ENCODE measurements around the gene IPCEF1. TPM values are rescaled to one million over a fixed set of nuclear protein-coding genes. Genes with fewer than 3 reads are reported as not detected.
"Not testable (repeated sequence)": the region's sequence is repeated elsewhere in the genome, so short reads cannot be mapped to it uniquely, and the experiment has no call there.

Gene IPCEF1
- total RNA-seq, 2 experiments from 2014 or later: 42.9 to 46.4 TPM

DNA sequence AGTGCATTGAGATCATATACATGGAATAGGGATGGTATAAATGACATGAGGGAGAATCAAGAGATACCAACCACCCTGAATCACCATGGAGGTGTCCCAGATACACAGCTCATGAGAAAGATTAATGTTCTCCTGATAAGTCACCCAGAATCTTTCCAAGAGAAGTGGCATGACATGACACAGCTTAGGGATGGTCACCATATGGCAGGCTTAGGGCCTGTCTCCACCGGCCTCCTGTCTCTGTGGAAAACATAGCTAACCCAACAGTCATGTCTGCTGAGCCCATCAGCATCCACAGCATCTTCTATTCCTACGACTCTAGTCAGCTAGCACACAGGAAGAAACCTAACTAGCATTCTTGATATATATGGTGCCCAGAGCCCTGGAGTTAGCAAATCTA, 133.3 kb downstream of the IPCEF1 start:
- peaks cover 40% of the 10 kb centered on the region for H3K4me1 Mint-ChIP-seq
- POLR2A ChIA-PET: interaction anchor here (1.7 kb wide), 1 partner anchor 9 kb away, joined by 7 read pairs; no protein-coding TSS in a partner anchor

DNA sequence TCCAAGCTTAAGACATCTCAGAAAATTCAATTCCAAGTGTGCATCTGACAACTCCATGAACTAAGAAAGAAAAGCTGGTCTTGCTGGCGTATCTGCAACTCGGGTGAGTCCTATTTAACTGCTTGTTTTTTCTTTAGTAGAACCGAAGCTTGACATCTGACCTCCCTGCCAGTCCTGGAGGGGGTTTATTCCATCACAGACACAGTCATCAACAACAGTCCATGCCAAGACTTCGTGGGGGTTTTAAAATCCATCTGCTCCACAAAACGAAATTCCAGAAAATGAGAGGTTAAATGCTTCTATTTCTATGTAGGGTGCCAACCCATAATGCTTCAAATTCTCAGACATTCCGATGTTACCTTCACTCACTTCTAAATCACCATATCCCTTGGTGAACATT, 133.9 kb downstream of the IPCEF1 start:
- no peak overlapping the region for H3K27ac Mint-ChIP-seq
- H3K4me1 Mint-ChIP-seq: peaks cover 44% of the 10 kb centered on the region
- no peak overlapping the region for H3K4me3 Mint-ChIP-seq
- H3K27me3 Mint-ChIP-seq: no peaks in the 10 kb centered on the region
- POLR2A ChIA-PET: interaction anchor here (1.7 kb wide), 1 partner anchor 10 kb away, joined by 7 read pairs; no protein-coding TSS in a partner anchor
- ATAC-seq (ENCODE audit: low read depth): no peak
- H3K36me3 Mint-ChIP-seq: peaks cover 44% of the 10 kb centered on the region
- DNase-seq: no peak
- H3K9me3 Mint-ChIP-seq: no peaks in the 10 kb centered on the region

More for the DNA sequence above, 133.3 kb downstream of the IPCEF1 start:
- Mint-ChIP-seq H3K4me3 (no peak overlapping the region), H3K27me3 (no peaks in the 10 kb centered on the region), H3K36me3 (peaks cover 42% of the 10 kb centered on the region), H3K27ac (no peak overlapping the region), H3K9me3 (no peaks in the 10 kb centered on the region)
- ATAC-seq (ENCODE audit: low read depth) (no peak), DNase-seq (no peak)

DNA sequence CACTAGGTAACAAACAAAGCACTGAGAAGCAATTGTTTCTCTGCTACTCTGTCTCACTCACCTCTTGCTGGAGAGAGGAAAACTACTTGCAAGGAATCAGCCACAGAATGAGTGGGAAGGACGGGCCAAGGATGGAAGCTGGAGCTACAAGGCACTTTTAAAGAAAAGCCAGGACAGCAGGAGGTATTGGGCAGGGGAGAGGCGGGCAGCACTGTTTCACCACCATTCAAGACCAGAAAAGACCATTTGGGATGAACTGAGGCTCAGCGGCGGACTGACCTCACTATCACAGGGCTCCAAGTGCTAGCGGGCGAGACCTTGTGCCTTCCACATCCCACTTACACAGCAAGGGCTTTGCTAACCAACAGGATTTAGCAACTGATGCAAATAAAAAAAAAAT, 137.4 kb downstream of the IPCEF1 start:
- Mint-ChIP-seq H3K27me3 (no peaks in the 10 kb centered on the region), H3K4me3 (no peak overlapping the region), H3K27ac (peak overlapping the region; percentile 8), H3K4me1 (peaks cover 39% of the 10 kb centered on the region), H3K36me3 (peaks cover 50% of the 10 kb centered on the region), H3K9me3 (no peaks in the 10 kb centered on the region)
- POLR2A ChIA-PET: no interaction called here
- ATAC-seq (ENCODE audit: low read depth) (no peak), DNase-seq (no peak)

GRCh38 chr6:154218787-154219186, 137.8 kb downstream of the IPCEF1 start:
- no peaks in the 10 kb centered on the region for H3K9me3 Mint-ChIP-seq
- peaks cover 36% of the 10 kb centered on the region for H3K4me1 Mint-ChIP-seq
- peak overlapping the region; percentile 7 for H3K4me3 Mint-ChIP-seq
- POLR2A ChIA-PET: no interaction called here
- no peak for DNase-seq
- H3K27ac Mint-ChIP-seq: peak overlapping the region; percentile 8
- no peak for ATAC-seq (ENCODE audit: low read depth)
- peaks cover 50% of the 10 kb centered on the region for H3K36me3 Mint-ChIP-seq
- no peaks in the 10 kb centered on the region for H3K27me3 Mint-ChIP-seq

DNA sequence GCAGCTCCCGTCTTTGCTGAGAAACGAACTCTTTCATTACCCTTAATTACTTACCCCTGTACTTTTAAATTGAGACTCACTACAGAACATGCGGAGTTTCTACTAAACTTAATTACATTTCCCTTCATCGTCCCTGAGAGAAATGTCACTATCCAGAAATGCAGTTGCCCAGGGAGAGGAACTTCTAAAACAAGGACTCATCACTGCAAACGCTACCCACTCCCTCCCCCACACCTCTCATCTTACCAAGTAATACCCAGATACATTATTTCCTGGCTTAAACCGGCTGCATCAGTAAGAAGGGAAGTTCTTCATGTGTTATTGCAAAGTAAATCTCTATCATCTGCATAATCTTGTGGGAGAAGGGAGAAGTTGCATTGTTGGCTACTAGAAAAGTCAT, 138.3 kb downstream of the IPCEF1 start:
- no peaks in the 10 kb centered on the region for H3K9me3 Mint-ChIP-seq
- POLR2A ChIA-PET: interaction anchor here (1.4 kb wide), 1 partner anchor 31 kb away, joined by 3 read pairs; no protein-coding TSS in a partner anchor
- H3K36me3 Mint-ChIP-seq: peaks cover 54% of the 10 kb centered on the region
- H3K4me3 Mint-ChIP-seq: peak overlapping the region; percentile 50
- no peaks in the 10 kb centered on the region for H3K27me3 Mint-ChIP-seq
- H3K4me1 Mint-ChIP-seq: peaks cover 37% of the 10 kb centered on the region
- DNase-seq: no peak
- H3K27ac Mint-ChIP-seq: peak overlapping the region; percentile 39
- ATAC-seq (ENCODE audit: low read depth): no peak

DNA sequence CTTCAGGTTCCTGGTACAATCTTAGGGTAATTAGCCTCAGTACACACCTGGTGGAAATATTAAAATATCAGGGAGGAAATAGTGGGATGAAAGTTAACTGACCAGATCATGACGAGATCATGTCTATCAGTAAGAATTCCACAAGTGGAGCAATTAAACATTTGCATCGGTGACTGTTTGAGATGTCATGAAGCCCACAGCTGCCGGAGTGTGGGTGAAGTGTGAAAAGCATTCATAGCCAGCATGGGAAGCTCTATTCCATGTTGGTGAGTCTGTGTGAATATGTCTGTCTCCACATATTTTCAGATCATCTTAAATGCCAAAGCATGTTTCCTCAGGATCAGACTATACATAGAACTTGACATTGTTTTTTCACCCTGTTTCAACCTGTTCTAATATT, 142.8 kb downstream of the IPCEF1 start:
- POLR2A ChIA-PET: no interaction called here
- Mint-ChIP-seq H3K27ac (no peak overlapping the region), H3K4me3 (no peak overlapping the region), H3K4me1 (peaks cover 14% of the 10 kb centered on the region), H3K9me3 (peaks cover 1% of the 10 kb centered on the region), H3K36me3 (peaks cover 57% of the 10 kb centered on the region), H3K27me3 (no peaks in the 10 kb centered on the region)
- ATAC-seq (ENCODE audit: low read depth) (no peak), DNase-seq (no peak)

- H3K4me3 Mint-ChIP-seq: no peak overlapping the region
- H3K36me3 Mint-ChIP-seq: peaks cover 63% of the 10 kb centered on the region
- H3K27me3 Mint-ChIP-seq: no peaks in the 10 kb centered on the region
- peaks cover 1% of the 10 kb centered on the region for H3K9me3 Mint-ChIP-seq
- peaks cover 2% of the 10 kb centered on the region for H3K4me1 Mint-ChIP-seq
- no peak for DNase-seq
- ATAC-seq (ENCODE audit: low read depth): no peak
- POLR2A ChIA-PET: no interaction called here
- H3K27ac Mint-ChIP-seq: no peak overlapping the region
These were observed 145.9 kb downstream of the IPCEF1 start for GRCh38 chr6:154210678-154211077.

DNA sequence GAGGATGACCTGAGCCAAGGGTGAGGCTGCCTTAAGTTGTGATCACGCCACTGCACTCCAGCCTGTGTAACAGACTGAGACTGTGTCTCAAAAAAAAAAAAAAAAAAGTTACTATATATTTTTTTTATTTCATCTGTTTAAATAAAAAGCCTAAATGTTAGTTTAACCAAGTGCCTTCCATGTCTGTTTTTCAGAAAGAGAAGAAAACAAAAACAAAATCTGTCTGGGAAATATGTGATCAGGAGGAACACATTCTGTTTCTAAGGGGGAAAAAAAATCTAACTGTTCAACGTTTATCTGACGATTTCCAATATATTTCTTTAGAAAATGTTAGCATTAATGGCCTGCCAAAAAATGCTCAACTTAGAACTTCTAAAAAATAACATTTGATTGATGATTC, 147.0 kb downstream of the IPCEF1 start:
- Mint-ChIP-seq H3K4me1 (peaks cover 5% of the 10 kb centered on the region), H3K36me3 (peaks cover 63% of the 10 kb centered on the region), H3K27ac (no peak overlapping the region), H3K4me3 (no peak overlapping the region), H3K9me3 (peaks cover 1% of the 10 kb centered on the region), H3K27me3 (no peaks in the 10 kb centered on the region)
- DNase-seq: no peak
- POLR2A ChIA-PET: interaction anchor here (0.7 kb wide), 1 partner anchor 18 kb away, joined by 4 read pairs; no protein-coding TSS in a partner anchor
- no peak for ATAC-seq (ENCODE audit: low read depth)

GRCh38 chr6:154206996-154207395, 149.6 kb downstream of the IPCEF1 start:
- ATAC-seq (ENCODE audit: low read depth): no peak
- Mint-ChIP-seq H3K4me3 (no peak overlapping the region), H3K4me1 (peaks cover 5% of the 10 kb centered on the region), H3K36me3 (peaks cover 62% of the 10 kb centered on the region), H3K27ac (no peak overlapping the region), H3K27me3 (no peaks in the 10 kb centered on the region), H3K9me3 (peaks cover 1% of the 10 kb centered on the region)
- POLR2A ChIA-PET: no interaction called here
- DNase-seq: no peak

- peaks cover 7% of the 10 kb centered on the region for H3K4me1 Mint-ChIP-seq
- ATAC-seq (ENCODE audit: low read depth): no peak
These were observed 150.5 kb downstream of the IPCEF1 start for GRCh38 chr6:154206141-154206540.

DNA sequence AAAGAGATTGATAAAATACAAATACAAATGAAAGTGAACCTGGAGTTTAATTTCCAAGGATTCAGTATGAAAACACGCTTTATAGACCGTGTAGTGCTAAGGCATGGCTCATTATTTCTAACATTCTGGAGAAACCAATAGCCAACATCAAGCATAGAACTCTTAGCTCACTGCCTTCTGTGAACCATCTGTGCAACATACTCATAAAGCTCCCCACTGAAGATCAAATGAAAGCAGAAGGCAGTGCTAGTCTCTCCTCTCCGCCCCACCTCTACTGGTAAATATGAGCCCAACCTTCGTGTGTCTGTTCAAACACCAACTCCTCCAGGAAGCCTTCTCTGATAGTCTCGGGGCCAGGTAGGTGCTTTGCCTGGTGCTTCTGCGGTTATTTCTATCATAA, 153.6 kb downstream of the IPCEF1 start:
- Mint-ChIP-seq H3K36me3 (peaks cover 72% of the 10 kb centered on the region), H3K27ac (no peak overlapping the region), H3K4me1 (peaks cover 7% of the 10 kb centered on the region), H3K4me3 (no peak overlapping the region), H3K27me3 (no peaks in the 10 kb centered on the region), H3K9me3 (peaks cover 2% of the 10 kb centered on the region)
- POLR2A ChIA-PET: no interaction called here
- DNase-seq (no peak), ATAC-seq (ENCODE audit: low read depth) (no peak)

More at GRCh38 chr6:154206141-154206540, 150.5 kb downstream of the IPCEF1 start:
- Mint-ChIP-seq H3K27ac (no peak overlapping the region), H3K4me3 (no peak overlapping the region), H3K9me3 (peaks cover 3% of the 10 kb centered on the region), H3K36me3 (peaks cover 66% of the 10 kb centered on the region), H3K27me3 (no peaks in the 10 kb centered on the region)
- POLR2A ChIA-PET: no interaction called here
- DNase-seq: no peak

- Mint-ChIP-seq H3K9me3 (peaks cover 2% of the 10 kb centered on the region), H3K27me3 (no peaks in the 10 kb centered on the region), H3K36me3 (peaks cover 67% of the 10 kb centered on the region), H3K27ac (no peak overlapping the region), H3K4me1 (peaks cover 7% of the 10 kb centered on the region), H3K4me3 (no peak overlapping the region)
- ATAC-seq (ENCODE audit: low read depth) (no peak), DNase-seq (no peak)
- POLR2A ChIA-PET: no interaction called here
These were observed 154.3 kb downstream of the IPCEF1 start for GRCh38 chr6:154202339-154202738.

DNA sequence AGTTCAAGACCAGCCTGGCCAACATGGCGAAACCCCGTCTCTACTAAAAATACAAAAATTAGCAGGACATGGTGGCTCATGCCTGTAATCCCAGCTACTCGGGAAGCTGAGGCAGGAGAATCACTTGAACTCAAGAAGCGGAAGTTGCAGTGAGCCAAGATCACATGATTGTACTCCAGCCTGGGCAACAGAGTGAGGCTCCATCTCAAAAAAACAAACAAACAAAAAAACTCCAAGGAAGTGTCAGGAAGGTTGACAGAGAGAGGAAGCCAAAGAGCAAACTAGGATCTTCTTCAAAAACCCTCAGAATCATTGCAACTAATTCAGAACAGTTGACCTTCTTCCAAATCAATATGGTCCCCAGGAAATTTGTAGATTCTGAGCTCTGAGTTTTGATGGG, 154.9 kb downstream of the IPCEF1 start:
- H3K9me3 Mint-ChIP-seq; H3K27me3 Mint-ChIP-seq; POLR2A ChIA-PET; DNase-seq; H3K4me1 Mint-ChIP-seq; ATAC-seq (ENCODE audit: low read depth); H3K27ac Mint-ChIP-seq; H3K4me3 Mint-ChIP-seq: not testable (repeated sequence)
- peaks cover 64% of the 10 kb centered on the region for H3K36me3 Mint-ChIP-seq

GRCh38 chr6:154197196-154197860, 159.3 kb downstream of the IPCEF1 start:
- H3K9me3 Mint-ChIP-seq: peaks cover 9% of the 10 kb centered on the region

More at GRCh38 chr6:154197196-154197860, 159.3 kb downstream of the IPCEF1 start:
- ATAC-seq (ENCODE audit: low read depth): no peak
- POLR2A ChIA-PET: no interaction called here
- Mint-ChIP-seq H3K36me3 (peaks cover 51% of the 10 kb centered on the region), H3K27me3 (no peaks in the 10 kb centered on the region), H3K4me1 (peaks cover 6% of the 10 kb centered on the region), H3K4me3 (peak overlapping the region; percentile 10), H3K27ac (no peak overlapping the region)
- DNase-seq: no peak
